COLO829 (cell line): ENCODE measurements around the gene ZKSCAN4.
A peak's percentile ranks its signal among the peaks of the same experiment; 100 is the strongest.

Experiments used
- DNase-seq: peaks from one replicate; pipeline ENCODE4 v3.0.0; 2012; ENCODE audit warnings: low spot score

Gene ZKSCAN4

GRCh38 chr6:28248916-28249315 lies 3.2 kb downstream of the ZKSCAN4 start:
- no peak for DNase-seq

DNA sequence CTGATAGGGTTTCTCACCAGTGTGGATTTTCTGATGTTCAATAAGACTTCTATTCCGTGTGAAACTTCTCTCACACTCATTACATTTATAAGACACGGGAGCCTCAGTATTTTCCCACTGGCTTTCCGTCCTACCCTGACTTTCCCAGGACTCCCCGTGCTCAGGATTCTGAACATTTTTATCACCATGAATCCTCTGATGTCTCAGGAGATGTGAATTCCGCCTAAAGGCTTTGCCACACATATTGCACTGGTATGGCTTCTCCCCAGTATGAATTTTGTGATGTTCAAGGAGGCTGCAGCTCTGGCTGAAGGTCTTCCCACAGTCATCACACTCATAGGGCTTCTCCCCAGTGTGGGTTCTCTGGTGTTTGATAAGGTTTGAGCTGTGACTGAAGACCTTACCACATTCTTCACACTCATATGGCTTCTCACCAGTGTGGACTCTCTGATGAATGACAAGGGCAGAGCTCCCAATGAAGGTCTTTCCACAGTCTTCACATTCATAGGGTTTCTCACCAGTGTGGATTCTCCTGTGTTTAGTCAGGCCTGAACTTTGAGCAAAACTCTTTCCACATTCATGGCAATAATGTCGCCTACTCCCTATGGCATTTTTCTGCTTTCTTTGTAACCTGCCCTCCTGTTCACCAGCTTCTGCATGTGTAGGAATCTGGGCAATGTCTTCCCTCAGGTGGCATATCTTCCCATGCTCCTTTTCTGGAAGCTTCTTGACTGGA lies 6.7 kb downstream of the ZKSCAN4 start:
- DNase-seq = no peak

GRCh38 chr6:28243946-28244345 lies 8.1 kb downstream of the ZKSCAN4 start:
- no peak for DNase-seq

- no peak for DNase-seq
Observed at GRCh38 chr6:28240471-28240870, 11.6 kb downstream of the ZKSCAN4 start.

DNA sequence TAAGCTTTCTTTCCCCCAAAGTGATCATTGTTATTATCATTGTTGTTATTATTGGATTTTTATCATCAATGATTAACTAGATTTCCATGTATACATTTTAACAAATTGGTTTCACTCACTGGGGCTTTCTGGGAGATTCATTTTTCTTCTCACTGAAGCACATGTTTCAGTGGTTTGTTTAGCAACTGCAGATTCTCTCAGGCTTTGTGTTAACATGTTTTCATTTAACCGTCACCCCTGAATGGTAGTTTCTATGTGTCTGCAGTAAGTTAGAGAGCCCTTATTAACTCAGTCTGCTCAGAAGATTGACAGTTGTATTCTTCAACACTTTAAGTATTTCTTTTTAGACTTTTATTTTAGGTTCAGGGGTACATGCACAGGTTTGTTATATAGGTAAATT lies 12.4 kb downstream of the ZKSCAN4 start:
- no peak for DNase-seq

DNA sequence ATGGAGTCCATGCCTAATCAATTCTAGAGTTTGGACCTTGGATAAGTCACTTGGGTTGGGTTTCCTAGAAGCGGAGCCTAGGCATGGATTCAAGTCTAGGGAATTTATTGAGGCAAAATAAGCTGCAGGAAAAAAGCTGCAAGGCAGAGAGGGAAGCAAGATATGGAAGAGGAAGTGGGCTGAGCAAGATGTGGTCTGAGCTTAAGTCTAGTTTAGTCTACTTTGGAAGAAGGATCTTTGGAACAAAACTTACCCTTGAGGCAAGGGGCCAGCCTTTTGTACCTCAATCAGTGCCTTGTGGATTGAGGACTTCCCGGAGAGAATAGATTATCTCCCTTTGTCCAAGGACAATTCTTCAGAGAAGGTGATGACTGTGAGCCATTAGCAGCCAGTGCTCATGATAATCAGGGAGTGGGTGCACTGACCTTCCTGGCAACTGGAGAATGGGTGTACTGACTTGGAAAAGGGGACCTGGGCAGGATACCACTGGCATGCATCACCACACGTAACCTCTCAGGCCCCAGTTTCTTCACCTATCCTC lies 16.1 kb downstream of the ZKSCAN4 start:
- no peak for DNase-seq

DNA sequence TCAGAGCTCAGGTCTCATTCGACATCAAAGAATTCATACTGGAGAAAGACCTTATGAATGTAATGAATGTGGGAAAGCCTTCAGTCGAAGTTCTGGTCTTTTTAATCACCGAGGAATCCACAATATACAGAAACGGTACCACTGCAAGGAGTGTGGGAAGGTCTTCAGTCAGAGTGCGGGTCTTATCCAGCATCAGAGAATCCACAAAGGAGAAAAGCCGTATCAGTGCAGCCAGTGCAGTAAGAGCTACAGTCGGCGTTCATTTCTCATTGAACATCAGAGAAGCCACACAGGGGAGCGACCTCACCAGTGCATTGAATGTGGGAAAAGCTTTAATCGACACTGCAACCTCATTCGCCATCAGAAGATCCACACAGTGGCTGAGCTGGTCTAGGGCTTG lies 19.3 kb downstream of the ZKSCAN4 start:
- no peak for DNase-seq

GRCh38 chr6:28226460-28226859 lies 25.6 kb downstream of the ZKSCAN4 start:
- no peak for DNase-seq

DNA sequence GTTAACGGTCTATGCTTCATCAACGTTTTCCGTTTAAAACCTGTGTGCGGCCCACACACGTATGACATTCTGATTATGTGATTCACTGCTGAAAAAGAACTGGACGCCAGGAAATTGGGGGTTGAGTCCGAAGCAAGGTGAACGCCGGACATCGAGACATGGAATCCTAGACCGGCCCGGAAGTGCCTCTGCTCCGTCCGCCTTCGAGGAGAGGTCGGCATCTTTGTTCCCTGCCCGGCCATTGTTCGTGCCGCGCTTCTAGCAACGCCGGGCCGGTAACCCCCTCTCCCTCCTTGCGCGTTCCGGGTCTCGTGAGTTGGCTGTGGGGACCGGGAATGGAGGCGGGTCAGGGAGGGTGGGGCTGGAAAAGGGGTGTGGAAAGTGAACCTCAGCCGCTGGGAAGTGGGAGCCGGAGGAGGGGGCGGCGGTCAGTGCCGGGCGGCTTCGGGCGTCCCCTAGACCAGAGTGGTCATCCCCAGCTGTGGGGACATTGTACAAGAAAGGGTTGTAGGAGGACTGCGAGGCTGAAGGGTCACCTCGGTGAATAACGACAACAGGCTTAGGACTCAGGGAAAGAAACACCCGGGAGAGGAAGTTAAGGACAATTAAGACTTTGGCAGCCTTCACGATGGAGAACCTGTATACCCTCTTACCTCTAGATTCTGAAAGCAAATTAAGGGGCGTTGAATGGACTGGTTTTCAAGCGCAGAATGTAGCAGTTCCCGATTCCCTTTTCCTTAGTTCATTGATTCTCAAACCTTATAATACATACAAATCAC lies 26.8 kb downstream of the ZKSCAN4 start, which contains the start of gene ZSCAN9:
ZSCAN9 (plus strand) TSS at position 220 of the 779 bp plus-strand sequence. CDS start 1,810 bp downstream, outside the sequence.
- DNase-seq = peak; percentile 55

DNA sequence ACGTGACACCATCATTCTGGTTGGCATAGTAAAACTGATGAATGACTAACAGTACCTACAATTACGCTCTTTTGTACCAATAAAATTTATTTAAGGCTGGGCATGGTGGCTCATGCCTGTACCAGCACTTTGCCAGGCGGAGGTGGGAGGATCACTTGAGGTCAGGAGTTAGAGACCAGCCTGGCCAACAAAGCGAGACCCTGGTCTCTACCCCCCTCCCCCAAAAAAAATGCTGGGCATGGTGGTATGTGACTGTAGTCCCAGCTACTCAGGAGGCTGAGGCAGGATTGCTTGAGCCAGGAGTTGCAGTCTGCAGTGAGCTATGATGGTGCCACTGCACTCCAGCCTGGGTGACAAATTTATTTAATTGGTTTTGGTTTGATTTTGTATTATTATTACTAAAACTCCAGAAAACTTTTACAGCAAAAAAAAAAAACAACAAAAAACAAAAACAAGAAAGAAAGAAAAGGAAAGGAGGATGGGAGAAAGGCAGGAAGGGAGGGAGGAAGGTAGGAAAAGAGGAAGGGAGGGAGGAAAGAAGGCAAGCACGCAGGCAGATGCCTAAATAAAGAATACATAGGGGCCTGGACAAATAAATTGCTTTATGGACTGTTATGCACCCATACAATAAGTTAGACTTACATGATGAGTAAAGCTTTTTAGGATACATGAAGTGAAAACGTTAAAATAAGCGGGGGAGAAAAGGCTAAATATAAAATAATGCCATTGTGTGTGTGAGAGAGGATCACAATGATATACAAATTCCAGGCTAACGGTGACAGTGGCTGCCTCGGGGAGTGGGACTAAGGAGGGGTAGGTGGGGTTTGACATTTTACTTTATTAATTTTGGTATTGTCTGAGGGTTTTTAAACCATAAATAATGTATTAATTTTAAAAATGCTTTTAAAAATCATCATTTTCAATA lies 27.7 kb downstream of the ZKSCAN4 start:
- no peak for DNase-seq

- DNase-seq = peak; percentile 14
Observed at GRCh38 chr6:28220257-28221133, 31.6 kb downstream of the ZKSCAN4 start.

DNA sequence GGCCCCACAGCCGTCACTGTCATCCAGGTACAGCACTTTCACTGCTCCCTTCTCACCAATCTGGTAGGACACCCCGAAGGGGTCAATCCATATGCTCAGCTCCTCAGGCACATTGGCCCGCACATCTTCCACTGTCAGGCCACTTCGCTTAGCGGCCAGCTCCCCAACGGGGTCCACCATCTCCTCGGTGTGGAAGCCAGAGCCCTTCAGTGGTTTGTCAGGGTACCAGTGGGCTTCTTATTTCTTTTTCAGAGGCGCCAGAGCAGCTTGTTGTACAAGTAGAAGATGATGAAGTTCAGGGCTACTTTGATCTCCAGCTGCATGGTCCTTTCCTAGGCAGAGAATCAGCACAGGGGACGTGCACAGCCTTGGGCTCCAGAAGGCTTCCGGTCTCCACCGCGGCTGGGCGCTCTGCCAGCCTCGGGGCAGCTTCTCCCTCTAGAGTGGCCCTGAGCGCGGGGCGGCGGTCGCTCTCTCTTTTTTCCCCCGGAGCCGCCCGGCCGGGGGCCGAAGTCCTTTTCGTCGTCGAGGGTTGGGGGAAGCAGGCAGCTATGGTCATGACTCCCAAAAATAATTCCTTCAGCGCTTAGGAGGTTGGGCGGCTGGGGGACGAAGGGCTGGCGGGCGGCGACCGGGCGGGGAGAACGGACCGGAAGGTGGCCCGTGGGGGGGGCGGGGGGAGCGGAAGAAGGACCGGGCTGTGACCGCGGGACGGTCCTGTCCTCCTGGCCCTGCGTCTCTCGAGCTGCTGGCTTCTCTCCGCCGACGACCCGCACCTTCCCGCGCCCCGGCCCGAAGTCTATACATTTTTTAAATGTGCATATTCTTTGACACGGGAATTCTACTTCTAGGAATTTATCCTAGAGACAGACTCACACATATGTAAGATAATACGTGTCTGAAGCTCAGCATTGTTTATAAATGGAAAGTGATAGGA lies 33.5 kb downstream of the ZKSCAN4 start:
- peak; percentile 50 for DNase-seq

DNA sequence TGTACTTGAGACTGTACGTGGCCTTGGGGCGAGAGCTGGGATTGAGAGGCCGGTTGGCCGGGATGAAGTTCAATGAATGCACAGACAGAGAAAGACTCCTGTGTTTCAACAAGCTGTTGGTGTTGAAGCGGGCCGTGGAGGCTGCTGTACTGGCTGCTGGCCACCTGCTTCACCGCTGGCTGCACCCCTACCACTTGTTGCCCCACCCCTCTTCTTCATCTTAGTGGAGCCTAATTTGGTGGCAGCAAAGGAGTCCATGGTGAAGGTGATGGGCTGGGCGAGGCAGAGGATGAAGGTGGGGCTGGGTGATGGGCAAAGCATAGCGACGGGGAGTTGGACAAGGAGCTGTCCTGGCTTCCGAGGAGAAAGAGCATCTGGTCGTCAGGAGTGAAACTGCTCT lies 34.2 kb downstream of the ZKSCAN4 start:
- DNase-seq = no peak

DNA sequence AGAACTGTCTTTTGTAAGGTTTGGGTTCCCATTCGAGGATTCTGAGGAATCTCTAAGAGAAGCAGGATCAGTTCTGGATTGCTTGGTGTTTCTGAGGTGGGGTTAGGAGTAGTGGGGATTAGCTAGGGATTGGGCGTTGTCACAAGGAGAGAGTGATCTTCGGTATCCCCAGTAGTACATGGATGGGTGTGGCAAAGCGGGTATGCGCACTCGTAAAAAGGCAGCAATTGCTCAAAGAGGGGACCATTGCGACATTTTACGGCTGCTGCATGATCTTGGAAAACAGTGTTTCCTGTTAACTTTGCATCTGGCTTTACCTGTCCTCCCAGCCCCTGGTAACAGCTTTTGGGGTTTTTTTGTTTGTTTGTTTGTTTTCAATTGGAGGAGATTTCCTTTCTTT lies 36.6 kb downstream of the ZKSCAN4 start:
- DNase-seq = no peak

- DNase-seq = no peak
Observed at GRCh38 chr6:28213213-28213523, 38.9 kb downstream of the ZKSCAN4 start.

- DNase-seq = peak; percentile 86
Observed at GRCh38 chr6:28212510-28213212, 39.4 kb downstream of the ZKSCAN4 start.

GRCh38 chr6:28211840-28212509 lies 40.1 kb downstream of the ZKSCAN4 start:
- no peak for DNase-seq

- no peak for DNase-seq
Observed at GRCh38 chr6:28209753-28210535, 42.1 kb downstream of the ZKSCAN4 start.
